K562 (cell line): ENCODE data around the gene ILK. TPM values are rescaled to one million over a fixed set of nuclear protein-coding genes. Genes with fewer than 3 reads are reported as not detected.

Source experiments
- BCOR ChIP-seq: fragments of 450-650 bp; IDR thresholded peaks from 2 replicates; pipeline ENCODE4 v1.6.1; 2016
- C11orf30 ChIP-seq: fragments of 450-650 bp; IDR thresholded peaks from 2 replicates; pipeline ENCODE4 v1.6.1; 2016; ENCODE audit warnings: low read depth, mild to moderate bottlenecking
- CBFA2T2 ChIP-seq: fragments of 450-650 bp; conservative IDR thresholded peaks from 2 replicates; pipeline ENCODE4 v1.6.1; 2017; ENCODE audit warnings: mild to moderate bottlenecking
- CCNT2 ChIP-seq: IDR thresholded peaks from 2 replicates; pipeline ENCODE4 v1.6.1; 2011; ENCODE audit warnings: borderline replicate concordance, low read depth, mild to moderate bottlenecking, moderate library complexity, mixed read lengths, low read length; ENCODE audit not compliant: insufficient read length; ENCODE audit errors: extremely low read depth
- GABPB2 ChIP-seq: fragments of 250-450 bp; sonication (Bioruptor Pico); conservative IDR thresholded peaks from 2 replicates; pipeline ENCODE4 v1.5.1; 2021; ENCODE audit warnings: mild to moderate bottlenecking
- HDAC3 ChIP-seq: fragments of 450-650 bp; IDR thresholded peaks from 2 replicates; pipeline ENCODE4 v1.6.1; 2018; ENCODE audit warnings: borderline replicate concordance, mild to moderate bottlenecking, moderate library complexity; ENCODE audit not compliant: partially characterized antibody
- HDGF ChIP-seq: fragments of 450-650 bp; IDR thresholded peaks from 2 replicates; pipeline ENCODE4 v1.6.1; 2016
- HNRNPH1 ChIP-seq: fragments of 200-400 bp; formaldehyde crosslinking; optimal IDR thresholded peaks from 2 replicates; pipeline ENCODE3; 2017; ENCODE audit warnings: low read depth, mild to moderate bottlenecking, low read length, moderate library complexity
- NCOA1 ChIP-seq: fragments of 450-650 bp; IDR thresholded peaks from 2 replicates; pipeline ENCODE4 v1.6.1; 2016; ENCODE audit warnings: low read depth
- PML ChIP-seq: IDR thresholded peaks from 2 replicates; pipeline ENCODE4 v1.6.1; 2012; ENCODE audit warnings: low read length, inconsistent platforms
- PYGO2 ChIP-seq: fragments of 450-650 bp; IDR thresholded peaks from 2 replicates; pipeline ENCODE4 v1.6.1; 2016; ENCODE audit warnings: mild to moderate bottlenecking, missing genetic modification characterization, moderate library complexity, missing compliant biosample characterization
- RBM17 ChIP-seq: fragments of 200-400 bp; formaldehyde crosslinking; IDR thresholded peaks from 2 replicates; pipeline ENCODE4 v1.6.1; 2017; ENCODE audit warnings: low read depth, mild to moderate bottlenecking, low read length, borderline replicate concordance
- RUNX1 ChIP-seq: sonication (generic); IDR thresholded peaks from 2 replicates; pipeline ENCODE4 v1.6.1; 2016; ENCODE audit warnings: antibody characterized with exemption, low read depth
- SAFB ChIP-seq: fragments of 200-400 bp; formaldehyde crosslinking; IDR thresholded peaks from 2 replicates; pipeline ENCODE4 v1.6.1; 2017; ENCODE audit warnings: low read depth, low read length, borderline replicate concordance
- STAT5B ChIP-seq: fragments of 250-450 bp; sonication (Bioruptor Pico); IDR thresholded peaks from 2 replicates; pipeline ENCODE4 v1.8.0; 2021; ENCODE audit warnings: mild to moderate bottlenecking, inconsistent platforms
- ZNF134 ChIP-seq: fragments of 250-450 bp; sonication (Bioruptor Pico); conservative IDR thresholded peaks from 2 replicates; pipeline ENCODE4 v1.4.0; 2020
- ZNF318 ChIP-seq, 2 experiments: fragments of 450-650 bp; IDR thresholded peaks; 2 replicates each; pipeline ENCODE4 v1.6.1; 2016; ENCODE audit warnings: mild to moderate bottlenecking in 2 of 2, borderline replicate concordance in 1 of 2, low read depth in 1 of 2, moderate library complexity in 1 of 2
- ZNF354B ChIP-seq: fragments of 250-450 bp; sonication (Bioruptor Pico); IDR thresholded peaks from 2 replicates; pipeline ENCODE4 v1.4.0; 2020
- ZNF780A ChIP-seq: fragments of 250-450 bp; sonication (Bioruptor Pico); IDR thresholded peaks from 2 replicates; pipeline ENCODE4 v1.5.0; 2021; ENCODE audit warnings: mild to moderate bottlenecking
- polyA plus RNA-seq, 8 experiments: library from polyadenylated mRNA; depleted of rRNA in 4 of 8; stranded (reverse) in 5 of 8; unstranded in 3 of 8; fragments of >200 nt; fragmentation: Nextera tagmentation in 2 of 8; fragmentation: Illumina TruSeq in 1 of 8; extraction: Ambion mirVana in 2 of 8; extraction: Trizol in 1 of 8; gene quantifications; 2 replicates each; pipeline versions ENCODE4 v1.2.1 to v1.2.3, GENCODE V29; 2011 to 2014; ENCODE audit warnings: inconsistent platforms in 1 of 8, missing spikeins in 1 of 8
- total RNA-seq, 7 experiments: library from RNA; depleted of rRNA in 6 of 7; stranded (reverse); fragments of >200 nt in 6 of 7; fragmentation: Illumina TruSeq in 2 of 7; extraction: Trizol in 2 of 7; gene quantifications; 2 replicates each; pipeline versions ENCODE4 v1.2.1 to v1.2.3, GENCODE V29; 2011 to 2021; ENCODE audit warnings: low replicate concordance in 1 of 7
- TF ChIP-seq, protein P1 (sequence below): fragments of 250-450 bp; sonication (Bioruptor Pico); IDR thresholded peaks from 2 replicates; pipeline ENCODE4 v1.5.0; 2021
- TF ChIP-seq, protein P2 (sequence below): fragments of 450-650 bp; IDR thresholded peaks from 2 replicates; pipeline ENCODE4 v1.6.1; 2016

The ILK gene
- total and polyA plus RNA-seq, 9 of the 15 experiments (the other 6 are each of a cell fraction or from before 2014, with no cell fraction given): 43.3 to 95.9 (median 58.9) TPM

DNA sequence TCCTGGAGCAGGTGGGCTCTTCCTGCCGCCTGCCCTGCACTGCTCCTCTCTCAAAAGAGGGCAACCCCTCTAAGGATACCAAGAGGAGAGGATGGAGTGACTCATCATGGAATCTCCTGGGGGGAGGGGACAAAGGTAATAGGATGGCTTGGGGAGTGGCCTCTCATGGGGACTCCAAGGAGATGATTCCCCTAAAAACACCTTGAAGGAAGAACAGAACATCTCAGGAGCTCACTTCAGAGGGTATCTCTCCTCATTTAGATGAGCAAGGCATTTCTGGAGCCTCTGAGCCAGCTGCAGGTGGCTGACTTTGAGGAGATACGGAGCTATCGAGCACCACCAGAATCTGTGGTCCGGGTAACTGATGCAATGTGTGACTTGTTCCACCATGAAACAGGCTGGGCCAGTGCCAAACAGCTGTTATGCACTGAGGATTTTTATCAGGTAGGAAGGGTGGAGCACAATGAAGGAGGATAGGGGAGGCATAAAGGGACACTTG lies 40.4 kb upstream of the ILK start (continued):
- TF ChIP-seq ZNF318 (IDR thresholded peaks at IDR 0.05; ENCODE audit: borderline replicate concordance in 1 of 2, low read depth in 1 of 2): peak in 1 of 2 experiments; percentile 91; a peak in 2 of 4 replicates
- TF ChIP-seq GABPB2 (CRISPR knock-in tag): no peak
- TF ChIP-seq CBFA2T2: peak; percentile 97
- TF ChIP-seq BCOR: 0 out of 2 replicates have a peak, but pooled peaks have one; percentile 38
- peak; percentile 71; the same call in 1 of the 2 replicates for TF ChIP-seq NCOA1
- TF ChIP-seq HDAC3: peak; percentile 86
- TF ChIP-seq STAT5B (CRISPR knock-in tag): no peak
- no peak for TF ChIP-seq ZNF354B (CRISPR knock-in tag)
- TF ChIP-seq C11orf30: peak; percentile 60
- TF ChIP-seq HDGF: no peak
- TF ChIP-seq ZNF780A (CRISPR knock-in tag): no peak
- no peak for TF ChIP-seq RBM17
- peak; percentile 93 for TF ChIP-seq PML
- no peak for TF ChIP-seq HNRNPH1
- TF ChIP-seq, protein P1, sequence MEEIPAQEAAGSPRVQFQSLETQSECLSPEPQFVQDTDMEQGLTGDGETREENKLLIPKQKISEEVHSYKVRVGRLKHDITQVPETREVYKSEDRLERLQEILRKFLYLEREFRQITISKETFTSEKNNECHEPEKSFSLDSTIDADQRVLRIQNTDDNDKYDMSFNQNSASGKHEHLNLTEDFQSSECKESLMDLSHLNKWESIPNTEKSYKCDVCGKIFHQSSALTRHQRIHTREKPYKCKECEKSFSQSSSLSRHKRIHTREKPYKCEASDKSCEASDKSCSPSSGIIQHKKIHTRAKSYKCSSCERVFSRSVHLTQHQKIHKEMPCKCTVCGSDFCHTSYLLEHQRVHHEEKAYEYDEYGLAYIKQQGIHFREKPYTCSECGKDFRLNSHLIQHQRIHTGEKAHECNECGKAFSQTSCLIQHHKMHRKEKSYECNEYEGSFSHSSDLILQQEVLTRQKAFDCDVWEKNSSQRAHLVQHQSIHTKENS (CRISPR knock-in tag): no peak
- no peak for TF ChIP-seq PYGO2 (tag)
- TF ChIP-seq, protein P2, sequence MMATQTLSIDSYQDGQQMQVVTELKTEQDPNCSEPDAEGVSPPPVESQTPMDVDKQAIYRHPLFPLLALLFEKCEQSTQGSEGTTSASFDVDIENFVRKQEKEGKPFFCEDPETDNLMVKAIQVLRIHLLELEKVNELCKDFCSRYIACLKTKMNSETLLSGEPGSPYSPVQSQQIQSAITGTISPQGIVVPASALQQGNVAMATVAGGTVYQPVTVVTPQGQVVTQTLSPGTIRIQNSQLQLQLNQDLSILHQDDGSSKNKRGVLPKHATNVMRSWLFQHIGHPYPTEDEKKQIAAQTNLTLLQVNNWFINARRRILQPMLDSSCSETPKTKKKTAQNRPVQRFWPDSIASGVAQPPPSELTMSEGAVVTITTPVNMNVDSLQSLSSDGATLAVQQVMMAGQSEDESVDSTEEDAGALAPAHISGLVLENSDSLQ: peak; percentile 44
- no peak for TF ChIP-seq ZNF134 (CRISPR knock-in tag)
- 0 out of 2 replicates have a peak, but pooled peaks have one; percentile 42 for TF ChIP-seq RUNX1
- TF ChIP-seq SAFB: no peak
- TF ChIP-seq CCNT2: peak; percentile 56
